PC-9 (cell line): ENCODE results near the gene GBP1.

Source experiments
- EZH2 ChIP-seq: fragments of 200-600 bp; sonication (generic); IDR thresholded peaks from 2 replicates; pipeline ENCODE4 v1.8.0; 2017; ENCODE audit warnings: antibody characterized with exemption, low read depth
- TF ChIP-seq, protein P1 (sequence below): fragments of 200-600 bp; sonication (generic); conservative IDR thresholded peaks from 2 replicates; pipeline ENCODE4 v1.6.1; 2017; ENCODE audit warnings: mixed run types, antibody characterized with exemption, mild to moderate bottlenecking, moderate library complexity

GRCh38 chr1:89060091-89060490 is 4.9 kb downstream of the GBP1 start:
- TF ChIP-seq, protein P1, sequence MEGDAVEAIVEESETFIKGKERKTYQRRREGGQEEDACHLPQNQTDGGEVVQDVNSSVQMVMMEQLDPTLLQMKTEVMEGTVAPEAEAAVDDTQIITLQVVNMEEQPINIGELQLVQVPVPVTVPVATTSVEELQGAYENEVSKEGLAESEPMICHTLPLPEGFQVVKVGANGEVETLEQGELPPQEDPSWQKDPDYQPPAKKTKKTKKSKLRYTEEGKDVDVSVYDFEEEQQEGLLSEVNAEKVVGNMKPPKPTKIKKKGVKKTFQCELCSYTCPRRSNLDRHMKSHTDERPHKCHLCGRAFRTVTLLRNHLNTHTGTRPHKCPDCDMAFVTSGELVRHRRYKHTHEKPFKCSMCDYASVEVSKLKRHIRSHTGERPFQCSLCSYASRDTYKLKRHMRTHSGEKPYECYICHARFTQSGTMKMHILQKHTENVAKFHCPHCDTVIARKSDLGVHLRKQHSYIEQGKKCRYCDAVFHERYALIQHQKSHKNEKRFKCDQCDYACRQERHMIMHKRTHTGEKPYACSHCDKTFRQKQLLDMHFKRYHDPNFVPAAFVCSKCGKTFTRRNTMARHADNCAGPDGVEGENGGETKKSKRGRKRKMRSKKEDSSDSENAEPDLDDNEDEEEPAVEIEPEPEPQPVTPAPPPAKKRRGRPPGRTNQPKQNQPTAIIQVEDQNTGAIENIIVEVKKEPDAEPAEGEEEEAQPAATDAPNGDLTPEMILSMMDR, result no peak
- TF ChIP-seq EZH2, result no peak
